Lower lobe of right lung (tissue), 2 donors: ENCODE measurements around the gene MDFIC. TPM values are rescaled to one million over a fixed set of nuclear protein-coding genes. Genes with fewer than 3 reads are reported as not detected.

ENCODE experiments used
- ATAC-seq, 2 donors: fragments of 200-7000 bp; cut with Tn5 transposase; one replicate each; pipeline ENCODE4 v1.9.1; 2020 to 2022; ENCODE audit warnings: mild to moderate bottlenecking in 2 of 2, moderate library complexity in 2 of 2
- DNase-seq: peaks from one replicate; pipeline ENCODE4 v3.0.0-alpha.2; 2020
- H3K27ac ChIP-seq: fragments of 200-600 bp; one replicate; pipeline ENCODE4 v1.8.0; 2022
- H3K27me3 ChIP-seq: fragments of 200-600 bp; one replicate; pipeline ENCODE4 v1.8.0; 2022; ENCODE audit warnings: low read depth
- H3K36me3 ChIP-seq: fragments of 200-600 bp; one replicate; pipeline ENCODE4 v1.8.0; 2022; ENCODE audit warnings: mild to moderate bottlenecking
- H3K4me1 ChIP-seq: fragments of 200-600 bp; one replicate; pipeline ENCODE4 v1.8.0; 2022
- H3K4me3 ChIP-seq: fragments of 200-600 bp; one replicate; pipeline ENCODE4 v1.8.0; 2022; ENCODE audit warnings: mild to moderate bottlenecking
- H3K9me3 ChIP-seq: fragments of 200-600 bp; one replicate; pipeline ENCODE4 v1.8.0; 2022
- intact Hi-C: fragments of 100-400 bp; cut with DNase I; formaldehyde crosslinking; loops from one replicate; pipeline ENCODE4 v1.11.0; 2022
- long read RNA-seq: library from polyadenylated mRNA; unstranded; transcript quantifications from one replicate; pipeline ENCODE4 v2.0.0, GENCODE V29; 2021
- total RNA-seq: library from RNA; stranded (reverse); fragmentation: NEBNext Ultra II Directional; extraction: Animal tissue kit (Norgen Biotek cat#: 25700); gene quantifications from one replicate; pipeline ENCODE4 v1.2.1, GENCODE V29; 2021
- TF ChIP-seq, protein P1 (sequence below): fragments of 200-600 bp; IDR thresholded peaks from one replicate; pipeline ENCODE4 v1.8.0; 2022; ENCODE audit warnings: antibody characterized with exemption, mild to moderate bottlenecking
- donor health status: DM: no; HTN: yes; CAD: no; lungs with severe emphysema.

The MDFIC gene, protein sequence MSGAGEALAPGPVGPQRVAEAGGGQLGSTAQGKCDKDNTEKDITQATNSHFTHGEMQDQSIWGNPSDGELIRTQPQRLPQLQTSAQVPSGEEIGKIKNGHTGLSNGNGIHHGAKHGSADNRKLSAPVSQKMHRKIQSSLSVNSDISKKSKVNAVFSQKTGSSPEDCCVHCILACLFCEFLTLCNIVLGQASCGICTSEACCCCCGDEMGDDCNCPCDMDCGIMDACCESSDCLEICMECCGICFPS
- 46.3 TPM for total RNA-seq
- long read RNA-seq, full-length matches to known transcripts: 71 of 110 reads
- long read RNA-seq, partial matches to known transcripts: 7 of 110 reads
- long read RNA-seq, other reads (novel, unspliced or antisense): 32 of 110 reads

DNA sequence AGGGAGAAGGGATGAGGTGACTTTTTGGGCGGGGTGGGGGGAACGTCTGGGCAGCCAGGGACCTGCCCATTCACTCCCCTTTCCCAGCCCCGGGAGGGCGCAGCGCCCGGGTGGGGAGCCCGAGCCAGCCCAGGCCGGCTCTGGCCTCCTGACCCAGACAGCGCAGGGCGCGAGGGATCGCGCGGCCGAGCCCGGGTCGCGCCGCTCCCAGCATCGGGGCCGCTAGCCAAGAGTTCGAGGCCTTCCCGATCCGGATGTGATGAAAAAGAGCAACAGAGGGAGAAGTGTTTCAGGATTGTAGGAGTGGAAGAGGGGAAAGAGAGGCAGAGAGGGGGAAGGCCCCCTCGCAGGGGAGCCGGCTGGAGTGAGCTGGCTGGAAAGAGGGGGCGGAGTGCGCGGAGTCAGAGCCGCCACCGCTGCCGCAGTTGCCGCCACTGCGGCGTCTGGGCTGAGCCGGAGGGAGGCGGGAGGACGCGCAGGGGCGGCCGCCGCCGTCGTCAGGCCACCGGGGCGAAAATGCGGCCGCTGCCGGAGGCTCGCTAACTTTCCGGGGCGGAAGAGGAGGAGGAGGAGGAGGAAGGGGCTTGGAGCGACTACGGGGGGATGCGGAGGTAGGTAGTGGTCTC, at the start of gene MDFIC:
Gene MDFIC, plus strand, starts transcription at position 69 of the 626 bp plus-strand sequence. CDS start 940 bp downstream, outside the sequence.
- H3K9me3 ChIP-seq: no peaks in the 10 kb centered on the region
- H3K4me3 ChIP-seq: peak within 1 kb of the TSS; percentile 86
- DNase-seq (peak; percentile 59), ATAC-seq (peak; percentile 85 to 93)
- H3K27me3 ChIP-seq: no peaks in the 10 kb centered on the region
- TF ChIP-seq, protein P1, sequence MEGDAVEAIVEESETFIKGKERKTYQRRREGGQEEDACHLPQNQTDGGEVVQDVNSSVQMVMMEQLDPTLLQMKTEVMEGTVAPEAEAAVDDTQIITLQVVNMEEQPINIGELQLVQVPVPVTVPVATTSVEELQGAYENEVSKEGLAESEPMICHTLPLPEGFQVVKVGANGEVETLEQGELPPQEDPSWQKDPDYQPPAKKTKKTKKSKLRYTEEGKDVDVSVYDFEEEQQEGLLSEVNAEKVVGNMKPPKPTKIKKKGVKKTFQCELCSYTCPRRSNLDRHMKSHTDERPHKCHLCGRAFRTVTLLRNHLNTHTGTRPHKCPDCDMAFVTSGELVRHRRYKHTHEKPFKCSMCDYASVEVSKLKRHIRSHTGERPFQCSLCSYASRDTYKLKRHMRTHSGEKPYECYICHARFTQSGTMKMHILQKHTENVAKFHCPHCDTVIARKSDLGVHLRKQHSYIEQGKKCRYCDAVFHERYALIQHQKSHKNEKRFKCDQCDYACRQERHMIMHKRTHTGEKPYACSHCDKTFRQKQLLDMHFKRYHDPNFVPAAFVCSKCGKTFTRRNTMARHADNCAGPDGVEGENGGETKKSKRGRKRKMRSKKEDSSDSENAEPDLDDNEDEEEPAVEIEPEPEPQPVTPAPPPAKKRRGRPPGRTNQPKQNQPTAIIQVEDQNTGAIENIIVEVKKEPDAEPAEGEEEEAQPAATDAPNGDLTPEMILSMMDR: no peak
- no peaks in the 10 kb centered on the region for H3K36me3 ChIP-seq
- intact Hi-C loops: no loop called here
- peaks cover 37% of the 10 kb centered on the region for H3K4me1 ChIP-seq
- peak within 1 kb of the TSS; percentile 89 for H3K27ac ChIP-seq

DNA sequence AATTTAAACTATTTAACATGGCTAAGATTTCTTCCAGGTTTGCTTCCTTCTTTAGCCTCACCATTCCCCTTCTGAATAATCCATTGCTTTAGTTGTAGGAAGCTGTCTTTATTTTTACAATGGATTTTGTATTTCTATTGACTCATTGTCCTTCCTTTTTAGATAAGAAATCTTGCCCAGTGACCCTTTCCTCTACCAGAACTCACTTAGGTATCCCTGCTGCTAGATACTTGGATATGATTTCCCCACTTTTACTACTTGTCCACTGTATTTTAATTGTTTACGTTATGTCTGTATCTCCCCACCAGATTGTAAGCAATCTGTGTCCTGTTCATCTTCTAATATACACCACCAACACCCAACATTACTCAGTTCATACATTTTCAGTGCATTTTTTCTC, 47.7 kb upstream of the MDFIC start:
- TF ChIP-seq, protein P1: no peak
- peaks cover 4% of the 10 kb centered on the region for H3K9me3 ChIP-seq
- H3K27ac ChIP-seq: no peak overlapping the region
- intact Hi-C loops: no loop called here
- ATAC-seq (no peak), DNase-seq (no peak)
- H3K4me1 ChIP-seq: no peaks in the 10 kb centered on the region
- no peaks in the 10 kb centered on the region for H3K36me3 ChIP-seq
- no peak overlapping the region for H3K4me3 ChIP-seq
- H3K27me3 ChIP-seq: no peaks in the 10 kb centered on the region

DNA sequence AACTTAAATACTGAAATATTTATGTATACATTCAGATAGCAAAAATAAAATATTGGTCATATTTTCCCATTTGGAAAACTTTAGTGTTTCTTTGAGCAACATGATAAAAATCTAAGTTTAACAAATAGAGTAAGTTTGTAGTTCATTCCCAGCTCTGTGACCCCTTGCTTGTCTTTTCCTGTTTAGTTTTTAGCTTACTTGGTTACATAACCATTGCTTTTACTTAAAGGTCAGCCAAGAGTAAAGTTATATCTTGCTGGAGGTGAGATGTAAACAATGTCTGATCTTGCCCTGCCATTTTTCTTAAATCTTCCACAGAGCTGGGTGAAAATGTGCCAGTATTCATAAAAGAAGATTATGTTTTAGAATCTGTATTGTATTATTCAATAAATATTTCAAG, 46.7 kb upstream of the MDFIC start:
- intact Hi-C loops: no loop called here
- H3K27ac ChIP-seq: no peak overlapping the region
- DNase-seq: no peak

DNA sequence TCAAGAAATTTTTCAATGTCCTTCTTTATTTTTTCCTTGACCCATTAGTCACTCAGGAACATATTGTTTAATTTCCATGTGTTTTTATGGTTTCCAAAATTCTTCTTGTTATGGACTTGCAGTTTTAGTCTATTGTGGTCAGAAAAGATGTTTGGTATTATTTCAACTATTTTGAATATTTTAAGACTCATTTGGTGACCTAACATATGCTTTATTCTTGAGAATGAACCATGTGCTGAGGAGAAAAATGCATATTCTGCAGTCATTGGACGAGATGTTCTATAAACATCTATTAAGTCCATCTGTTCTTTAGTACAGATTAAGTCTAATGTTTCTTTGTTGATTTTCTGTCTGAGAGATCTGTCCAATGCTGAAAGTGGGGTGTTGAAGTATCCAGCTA, 42.3 kb upstream of the MDFIC start:
- peaks cover 4% of the 10 kb centered on the region for H3K9me3 ChIP-seq
- H3K27ac ChIP-seq: no peak overlapping the region
- no peaks in the 10 kb centered on the region for H3K36me3 ChIP-seq
- ATAC-seq: no peak
- H3K4me1 ChIP-seq: no peaks in the 10 kb centered on the region
- H3K27me3 ChIP-seq: no peaks in the 10 kb centered on the region
- intact Hi-C loops: no loop called here
- no peak overlapping the region for H3K4me3 ChIP-seq
- TF ChIP-seq, protein P1: no peak
- no peak for DNase-seq

More for the DNA sequence above, 46.7 kb upstream of the MDFIC start:
- Histone ChIP-seq H3K4me3 (no peak overlapping the region), H3K36me3 (no peaks in the 10 kb centered on the region), H3K4me1 (no peaks in the 10 kb centered on the region), H3K27me3 (no peaks in the 10 kb centered on the region), H3K9me3 (peaks cover 4% of the 10 kb centered on the region)
- TF ChIP-seq, protein P1: no peak
- ATAC-seq: no peak

DNA sequence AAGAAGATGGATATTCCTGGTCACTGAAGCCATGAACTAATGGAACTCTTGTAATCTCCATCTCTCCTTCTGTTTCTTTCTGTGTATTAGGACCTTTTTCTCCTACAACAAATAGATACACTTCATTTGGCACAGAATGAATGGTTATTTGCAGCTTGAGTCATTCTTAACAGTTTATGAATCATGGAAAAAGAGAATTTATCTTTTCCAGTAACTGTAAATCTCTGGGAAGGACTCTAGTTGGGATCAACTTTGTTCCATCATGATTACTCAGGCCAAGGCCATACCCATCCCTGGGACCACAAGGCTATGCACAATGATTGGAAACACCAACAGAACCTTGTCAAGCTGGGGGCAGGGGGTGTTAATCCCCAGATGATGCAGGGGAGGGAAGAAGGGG, 36.1 kb upstream of the MDFIC start:
- TF ChIP-seq, protein P1: no peak
- Histone ChIP-seq H3K4me1 (no peaks in the 10 kb centered on the region), H3K36me3 (no peaks in the 10 kb centered on the region), H3K4me3 (no peak overlapping the region), H3K27me3 (no peaks in the 10 kb centered on the region), H3K9me3 (no peaks in the 10 kb centered on the region), H3K27ac (no peak overlapping the region)
- ATAC-seq: no peak
- intact Hi-C loops: no loop called here
- DNase-seq: no peak
